GM19324 (cell line): ENCODE results near the gene ZNF189.
"Not testable (repeated sequence)": the region's sequence is repeated elsewhere in the genome, so short reads cannot be mapped to it uniquely, and the experiment has no call there.

Source experiments
- ATAC-seq: cut with Tn5 transposase; IDR thresholded peaks from one replicate; pipeline ENCODE4 v1.9.1; 2021; ENCODE audit warnings: mild to moderate bottlenecking, moderate library complexity; ENCODE audit not compliant: unreplicated experiment, low FRiP score

Gene ZNF189

GRCh38 chr9:101376111-101376848 is 22.4 kb upstream of the ZNF189 start:
- ATAC-seq = no peak

GRCh38 chr9:101380295-101380694 is 18.4 kb upstream of the ZNF189 start:
- no peak for ATAC-seq

- ATAC-seq = no peak
These were observed 17.5 kb upstream of the ZNF189 start for GRCh38 chr9:101381118-101381517.

GRCh38 chr9:101381833-101382342 is 16.8 kb upstream of the ZNF189 start:
- ATAC-seq = no peak

- no peak for ATAC-seq
These were observed 15.3 kb upstream of the ZNF189 start for GRCh38 chr9:101383361-101383760.

GRCh38 chr9:101384873-101385536 is 13.6 kb upstream of the ZNF189 start, which contains the start of gene BAAT:
Gene BAAT, minus strand, starts transcription at chr9:101385006. Its CDS starts 13,602 bp downstream, at chr9:101371404.
- ATAC-seq = not testable (repeated sequence)

- no peak for ATAC-seq
These were observed 10.7 kb upstream of the ZNF189 start for GRCh38 chr9:101387871-101388506.

- ATAC-seq = no peak
These were observed 10.1 kb upstream of the ZNF189 start for GRCh38 chr9:101388507-101388993.

GRCh38 chr9:101393135-101393534 is 5.5 kb upstream of the ZNF189 start:
- no peak for ATAC-seq

GRCh38 chr9:101394687-101395086 is 4.0 kb upstream of the ZNF189 start:
- no peak for ATAC-seq

GRCh38 chr9:101397746-101398067 is 944 bp upstream of the ZNF189 start:
- no peak for ATAC-seq

GRCh38 chr9:101398930-101399642 is 435 bp downstream of the ZNF189 start:
- no peak for ATAC-seq

- ATAC-seq = no peak
These were observed 956 bp downstream of the ZNF189 start for GRCh38 chr9:101399643-101399970.

GRCh38 chr9:101400120-101400519 is 1.5 kb downstream of the ZNF189 start:
- ATAC-seq = no peak

GRCh38 chr9:101403516-101404285 is 5.0 kb downstream of the ZNF189 start:
- no peak for ATAC-seq

GRCh38 chr9:101408374-101409078 is 9.9 kb downstream of the ZNF189 start:
- ATAC-seq = no peak

- ATAC-seq = no peak
These were observed 10.4 kb downstream of the ZNF189 start for GRCh38 chr9:101409079-101409477.

- no peak for ATAC-seq
These were observed 16.2 kb downstream of the ZNF189 start for GRCh38 chr9:101414839-101415238.

GRCh38 chr9:101415578-101415977 is 16.9 kb downstream of the ZNF189 start:
- ATAC-seq = no peak
